IMR-90 (cell line): ENCODE results near the gene OR2H2. TPM values are rescaled to one million over a fixed set of nuclear protein-coding genes. Genes with fewer than 3 reads are reported as not detected.

Source experiments
- ATAC-seq: fragments of 200-7000 bp; cut with Tn5 transposase; 2 replicates; pipeline ENCODE4 v1.9.1; 2020; ENCODE audit warnings: low read depth, mild to moderate bottlenecking, moderate library complexity
- BruUV-seq: library from RNA; stranded (reverse); fragments of 400-500 nt; replicated peaks from 2 replicates; lab custom pipeline; 2021; lab: Mats Ljungman, UMichigan
- CTCF ChIA-PET: fragments of 300-600 bp; formaldehyde crosslinking; extraction: SDS; loops from one replicate; lab custom pipeline; 2021; ENCODE audit warnings: antibody characterized with exemption; lab: Yijun Ruan, JAX
- POLR2A ChIA-PET: fragments of 300-600 bp; sonication (Branson Sonifier 250); formaldehyde crosslinking; loops from one replicate; lab custom pipeline; 2022; ENCODE audit warnings: antibody characterized with exemption; ENCODE audit not compliant: unreplicated experiment; lab: Charles Lee
- DNase-seq: peaks from one replicate; pipeline ENCODE4 v3.0.0; 2013
- H2AFZ ChIP-seq: replicated peaks from 2 replicates; pipeline ENCODE3; 2013; ENCODE audit warnings: low read length, mild to moderate bottlenecking; ENCODE audit not compliant: poor library complexity
- H2AK5ac ChIP-seq: 2 replicates; pipeline ENCODE4 v1.6.1; 2013; ENCODE audit warnings: low read depth, low read length, inconsistent platforms
- H2AK9ac ChIP-seq: replicated peaks from 2 replicates; pipeline ENCODE3; 2013; ENCODE audit warnings: mild to moderate bottlenecking, low read depth, low read length, moderate library complexity; ENCODE audit not compliant: poor library complexity
- H2BK120ac ChIP-seq: 2 replicates; pipeline ENCODE4 v1.6.1; 2013; ENCODE audit warnings: low read depth, low read length, inconsistent platforms
- H2BK15ac ChIP-seq: 3 replicates; pipeline ENCODE4 v1.6.1; 2013; ENCODE audit warnings: low read depth, low read length, inconsistent platforms
- H2BK20ac ChIP-seq: 2 replicates; pipeline ENCODE4 v1.6.1; 2013; ENCODE audit warnings: low read depth, mild to moderate bottlenecking, inconsistent platforms, low read length, moderate library complexity
- H2BK5ac ChIP-seq: 2 replicates; pipeline ENCODE4 v1.6.1; 2013; ENCODE audit warnings: mild to moderate bottlenecking, low read depth, low read length, inconsistent platforms; ENCODE audit not compliant: poor library complexity, severe bottlenecking
- H3K14ac ChIP-seq: replicated peaks from 2 replicates; pipeline ENCODE4 v1.6.1; 2013; ENCODE audit warnings: low read depth, low read length, inconsistent platforms
- H3K18ac ChIP-seq: 2 replicates; pipeline ENCODE4 v1.6.1; 2013; ENCODE audit warnings: low read depth, low read length, control low read depth
- H3K23ac ChIP-seq: 2 replicates; pipeline ENCODE4 v1.6.1; 2013; ENCODE audit warnings: low read depth, low read length, inconsistent platforms
- H3K27ac ChIP-seq: 2 replicates; pipeline ENCODE4 v1.5.1; 2013; ENCODE audit warnings: mild to moderate bottlenecking, control low read depth, low read length; ENCODE audit not compliant: insufficient read depth
- H3K27me3 ChIP-seq: 2 replicates; pipeline ENCODE4 v1.6.1; 2013; ENCODE audit warnings: low read length; ENCODE audit not compliant: control insufficient read depth, insufficient read depth
- H3K36me3 ChIP-seq: 2 replicates; pipeline ENCODE4 v1.6.1; 2013; ENCODE audit warnings: low read length, mixed read lengths; ENCODE audit not compliant: control insufficient read depth, insufficient read depth
- H3K4ac ChIP-seq: 2 replicates; pipeline ENCODE4 v1.6.1; 2013; ENCODE audit warnings: low read depth, low read length, inconsistent platforms
- H3K4me1 ChIP-seq: 2 replicates; pipeline ENCODE4 v1.6.1; 2013; ENCODE audit warnings: low read length, mixed read lengths; ENCODE audit not compliant: control insufficient read depth, insufficient read depth
- H3K4me2 ChIP-seq: 2 replicates; pipeline ENCODE4 v1.6.1; 2013; ENCODE audit warnings: low read depth, mild to moderate bottlenecking, control low read depth, low read length, moderate library complexity
- H3K4me3 ChIP-seq: 2 replicates; pipeline ENCODE4 v1.5.1; 2013; ENCODE audit warnings: low read depth, mild to moderate bottlenecking, control low read depth, low read length, moderate library complexity; ENCODE audit not compliant: insufficient read depth
- H3K56ac ChIP-seq: 2 replicates; pipeline ENCODE4 v1.6.1; 2013; ENCODE audit warnings: low read length, inconsistent platforms; ENCODE audit not compliant: insufficient read depth; ENCODE audit errors: extremely low read depth
- H3K79me1 ChIP-seq, 2 experiments: 2 replicates each; pipeline ENCODE4 v1.6.1; 2013; ENCODE audit warnings: low read length in 2 of 2, inconsistent platforms in 1 of 2, low read depth in 1 of 2
- H3K9ac ChIP-seq: 2 replicates; pipeline ENCODE4 v1.6.1; 2013; ENCODE audit warnings: low read depth, low read length, control low read depth
- H3K9me1 ChIP-seq: 2 replicates; pipeline ENCODE4 v1.6.1; 2013; ENCODE audit warnings: low read length, inconsistent platforms; ENCODE audit not compliant: insufficient read depth
- H3K9me3 ChIP-seq: 2 replicates; pipeline ENCODE4 v1.6.1; 2013; ENCODE audit warnings: low read length; ENCODE audit not compliant: control insufficient read depth, insufficient read depth
- H4K20me1 ChIP-seq: 2 replicates; pipeline ENCODE4 v1.6.1; 2013; ENCODE audit warnings: low read length, inconsistent platforms; ENCODE audit not compliant: insufficient read depth
- H4K5ac ChIP-seq: 2 replicates; pipeline ENCODE4 v1.6.1; 2013; ENCODE audit warnings: mild to moderate bottlenecking, low read depth, low read length, control low read depth
- H4K8ac ChIP-seq, 2 experiments: 2 replicates each; pipeline ENCODE4 v1.6.1; 2013; ENCODE audit warnings: low read depth in 2 of 2, low read length in 2 of 2, control low read depth in 1 of 2, inconsistent platforms in 1 of 2
- H4K91ac ChIP-seq: 2 replicates; pipeline ENCODE4 v1.6.1; 2013; ENCODE audit warnings: low read depth, low read length, inconsistent platforms; ENCODE audit not compliant: insufficient read depth
- BHLHE40 ChIP-seq: fragments of 150-350 bp; IDR thresholded peaks from 2 replicates; pipeline ENCODE4 v1.6.1; 2016; ENCODE audit warnings: mild to moderate bottlenecking, low read depth, low read length
- CEBPB ChIP-seq: IDR thresholded peaks from 2 replicates; pipeline ENCODE4 v1.6.1; 2012; ENCODE audit warnings: low read depth, low read length, improper control_type of control experiment
- CHD1 ChIP-seq: IDR thresholded peaks from 2 replicates; pipeline ENCODE4 v1.6.1; 2012; ENCODE audit warnings: low read depth, low read length, improper control_type of control experiment
- FOS ChIP-seq: fragments of 150-350 bp; IDR thresholded peaks from 2 replicates; pipeline ENCODE4 v1.6.1; 2016; ENCODE audit warnings: low read depth, low read length
- MAFK ChIP-seq: IDR thresholded peaks from 2 replicates; pipeline ENCODE4 v1.6.1; 2012; ENCODE audit warnings: low read depth, low read length, improper control_type of control experiment
- MAZ ChIP-seq: IDR thresholded peaks from 2 replicates; pipeline ENCODE4 v1.6.1; 2012; ENCODE audit warnings: low read depth, mild to moderate bottlenecking, low read length, improper control_type of control experiment, moderate library complexity, borderline replicate concordance
- MXI1 ChIP-seq: IDR thresholded peaks from 2 replicates; pipeline ENCODE4 v1.6.1; 2012; ENCODE audit warnings: low read depth, mild to moderate bottlenecking, low read length, moderate library complexity, borderline replicate concordance
- NFE2L2 ChIP-seq: fragments of 150-350 bp; IDR thresholded peaks from 2 replicates; pipeline ENCODE4 v1.6.1; 2016; ENCODE audit warnings: low read depth, mild to moderate bottlenecking, low read length
- POLR2A ChIP-seq: IDR thresholded peaks from 2 replicates; pipeline ENCODE4 v1.6.1; 2012; ENCODE audit warnings: mild to moderate bottlenecking, low read depth, low read length
- RAD21 ChIP-seq: IDR thresholded peaks from 2 replicates; pipeline ENCODE4 v1.6.1; 2012; ENCODE audit warnings: low read length, improper control_type of control experiment
- RCOR1 ChIP-seq: IDR thresholded peaks from 2 replicates; pipeline ENCODE4 v1.6.1; 2012; ENCODE audit warnings: mild to moderate bottlenecking, low read length, improper control_type of control experiment; ENCODE audit not compliant: insufficient replicate concordance
- RFX5 ChIP-seq: IDR thresholded peaks from 2 replicates; pipeline ENCODE4 v1.8.0; 2012; ENCODE audit warnings: low read depth, mild to moderate bottlenecking, low read length, moderate library complexity
- SMC3 ChIP-seq: fragments of 150-350 bp; IDR thresholded peaks from 2 replicates; pipeline ENCODE4 v1.6.1; 2016; ENCODE audit warnings: low read depth, mild to moderate bottlenecking, antibody characterized with exemption, low read length, moderate library complexity
- WGBS, 2 experiments: methylation state at CpG; one replicate each; pipeline versions ENCODE4 v1.1.5 to v1.1.7; 2013; ENCODE audit warnings: missing lambda C conversion rate in 2 of 2; ENCODE audit not compliant: insufficient read length in 1 of 2; ENCODE audit errors: extremely low coverage in 2 of 2; 5-methylcytosine and 5-hydroxymethylcytosine counted together
- dilution Hi-C: fragments of 300-500 bp; cut with HindIII; formaldehyde crosslinking; loops from one replicate; pipeline ENCODE4 v1.14.3; 2018; ENCODE audit warnings: low sequenced_read_pairs; ENCODE audit not compliant: unreplicated experiment
- in situ Hi-C: fragments of 300-500 bp; cut with MboI; formaldehyde crosslinking; loops from 3 replicates; pipeline ENCODE4 v1.14.3; 2019; ENCODE audit warnings: low sequenced_read_pairs, inconsistent platforms, mixed read lengths
- intact Hi-C: fragments of 100-400 bp; cut with micrococcal nuclease; formaldehyde crosslinking; loops from 2 replicates; pipeline ENCODE4 v1.10.0; 2022
- polyA plus RNA-seq, 3 experiments: library from polyadenylated mRNA; depleted of rRNA; stranded (reverse); fragments of >200 nt; gene quantifications; 2 replicates each; pipeline ENCODE4 v1.2.3, GENCODE V29; 2012; ENCODE audit warnings: low replicate concordance in 1 of 3
- total RNA-seq: library from RNA; depleted of rRNA; stranded (reverse); fragments of >200 nt; gene quantifications from 2 replicates; pipeline ENCODE4 v1.2.3, GENCODE V29; 2012
- TF ChIP-seq, protein P1 (sequence below): conservative IDR thresholded peaks from 2 replicates; pipeline ENCODE4 v1.5.1; 2012; ENCODE audit warnings: mild to moderate bottlenecking, low read depth, low read length, improper control_type of control experiment
- TF ChIP-seq, protein P2 (sequence below): fragments of 150-350 bp; IDR thresholded peaks from 2 replicates; pipeline ENCODE4 v1.6.1; 2017; ENCODE audit warnings: mild to moderate bottlenecking, antibody characterized with exemption, low read length, low read depth
- TF ChIP-seq, protein P3 (sequence below): fragments of 150-350 bp; IDR thresholded peaks from 2 replicates; pipeline ENCODE4 v1.6.1; 2016; ENCODE audit warnings: low read depth, mild to moderate bottlenecking, low read length, moderate library complexity, borderline replicate concordance

Gene OR2H2
- total and polyA plus RNA-seq, 2 of the 4 experiments (the other 2 are of a cell fraction) = not detected

DNA sequence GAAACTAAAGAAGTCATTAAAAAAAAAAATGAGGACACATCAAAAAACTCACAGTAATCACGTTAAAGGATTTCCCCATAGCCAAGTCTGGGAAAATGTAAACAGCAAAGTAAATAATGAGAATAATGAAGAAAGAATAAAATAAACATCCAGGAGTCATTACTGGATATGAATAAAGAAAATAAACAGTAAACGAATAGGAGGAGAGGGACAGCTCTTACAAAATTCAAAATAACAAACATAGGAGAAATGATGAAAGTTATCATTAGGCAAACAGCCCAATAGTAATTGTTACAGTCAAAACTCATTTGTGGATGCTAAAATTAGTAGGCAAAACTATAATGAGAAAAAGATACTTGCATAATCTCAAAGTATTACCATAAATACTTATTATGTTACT, 17.4 kb upstream of the OR2H2 start:
- Histone ChIP-seq H3K79me1 (no peaks in the 10 kb centered on the region), H4K91ac (no peak overlapping the region), H3K36me3 (no peaks in the 10 kb centered on the region), H2AFZ (no peak overlapping the region), H3K9ac (no peak overlapping the region), H2BK20ac (no peak overlapping the region), H4K5ac (no peak overlapping the region), H3K14ac (no peak overlapping the region), H3K23ac (no peak overlapping the region), H2BK15ac (no peak overlapping the region), H3K4me2 (no peak overlapping the region), H2AK9ac (no peak overlapping the region), H3K4me1 (no peaks in the 10 kb centered on the region), H3K18ac (no peak overlapping the region), H3K4me3 (no peak overlapping the region), H3K9me1 (no peaks in the 10 kb centered on the region), H2AK5ac (no peak overlapping the region), H3K4ac (no peak overlapping the region), H4K20me1 (no peaks in the 10 kb centered on the region), H3K27ac (no peak overlapping the region), H3K56ac (no peak overlapping the region), H2BK5ac (no peak overlapping the region), H3K9me3 (no peaks in the 10 kb centered on the region), H2BK120ac (no peak overlapping the region), H3K27me3 (no peaks in the 10 kb centered on the region), H4K8ac (no peak overlapping the region)
- TF ChIP-seq, protein P1, sequence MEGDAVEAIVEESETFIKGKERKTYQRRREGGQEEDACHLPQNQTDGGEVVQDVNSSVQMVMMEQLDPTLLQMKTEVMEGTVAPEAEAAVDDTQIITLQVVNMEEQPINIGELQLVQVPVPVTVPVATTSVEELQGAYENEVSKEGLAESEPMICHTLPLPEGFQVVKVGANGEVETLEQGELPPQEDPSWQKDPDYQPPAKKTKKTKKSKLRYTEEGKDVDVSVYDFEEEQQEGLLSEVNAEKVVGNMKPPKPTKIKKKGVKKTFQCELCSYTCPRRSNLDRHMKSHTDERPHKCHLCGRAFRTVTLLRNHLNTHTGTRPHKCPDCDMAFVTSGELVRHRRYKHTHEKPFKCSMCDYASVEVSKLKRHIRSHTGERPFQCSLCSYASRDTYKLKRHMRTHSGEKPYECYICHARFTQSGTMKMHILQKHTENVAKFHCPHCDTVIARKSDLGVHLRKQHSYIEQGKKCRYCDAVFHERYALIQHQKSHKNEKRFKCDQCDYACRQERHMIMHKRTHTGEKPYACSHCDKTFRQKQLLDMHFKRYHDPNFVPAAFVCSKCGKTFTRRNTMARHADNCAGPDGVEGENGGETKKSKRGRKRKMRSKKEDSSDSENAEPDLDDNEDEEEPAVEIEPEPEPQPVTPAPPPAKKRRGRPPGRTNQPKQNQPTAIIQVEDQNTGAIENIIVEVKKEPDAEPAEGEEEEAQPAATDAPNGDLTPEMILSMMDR = no peak
- TF ChIP-seq POLR2A = no peak
- no peak for TF ChIP-seq MXI1
- no peak for TF ChIP-seq CEBPB
- no peak for TF ChIP-seq SMC3
- TF ChIP-seq BHLHE40 = no peak
- no peak for TF ChIP-seq RFX5
- TF ChIP-seq, protein P2, sequence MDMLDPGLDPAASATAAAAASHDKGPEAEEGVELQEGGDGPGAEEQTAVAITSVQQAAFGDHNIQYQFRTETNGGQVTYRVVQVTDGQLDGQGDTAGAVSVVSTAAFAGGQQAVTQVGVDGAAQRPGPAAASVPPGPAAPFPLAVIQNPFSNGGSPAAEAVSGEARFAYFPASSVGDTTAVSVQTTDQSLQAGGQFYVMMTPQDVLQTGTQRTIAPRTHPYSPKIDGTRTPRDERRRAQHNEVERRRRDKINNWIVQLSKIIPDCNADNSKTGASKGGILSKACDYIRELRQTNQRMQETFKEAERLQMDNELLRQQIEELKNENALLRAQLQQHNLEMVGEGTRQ = no peak
- TF ChIP-seq CHD1 = no peak
- TF ChIP-seq MAFK = no peak
- no peak for TF ChIP-seq NFE2L2
- no peak for TF ChIP-seq RCOR1
- TF ChIP-seq, protein P3, sequence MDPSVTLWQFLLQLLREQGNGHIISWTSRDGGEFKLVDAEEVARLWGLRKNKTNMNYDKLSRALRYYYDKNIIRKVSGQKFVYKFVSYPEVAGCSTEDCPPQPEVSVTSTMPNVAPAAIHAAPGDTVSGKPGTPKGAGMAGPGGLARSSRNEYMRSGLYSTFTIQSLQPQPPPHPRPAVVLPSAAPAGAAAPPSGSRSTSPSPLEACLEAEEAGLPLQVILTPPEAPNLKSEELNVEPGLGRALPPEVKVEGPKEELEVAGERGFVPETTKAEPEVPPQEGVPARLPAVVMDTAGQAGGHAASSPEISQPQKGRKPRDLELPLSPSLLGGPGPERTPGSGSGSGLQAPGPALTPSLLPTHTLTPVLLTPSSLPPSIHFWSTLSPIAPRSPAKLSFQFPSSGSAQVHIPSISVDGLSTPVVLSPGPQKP = no peak
- TF ChIP-seq FOS = no peak
- no peak for TF ChIP-seq MAZ
- TF ChIP-seq RAD21 = no peak
- ChIA-PET CTCF (no interaction called here), POLR2A (no interaction called here)
- ATAC-seq = no peak
- intact Hi-C loops (no loop called here), in situ Hi-C loops (no loop called here), dilution Hi-C loops (no loop called here)
- no CpG with 5 or more reads among the region's 2 CpGs for WGBS, 2 experiments
- BruUV-seq = no TSS peak
- no peak for DNase-seq
